Activated CD8-positive, alpha-beta memory T cell treated with anti-CD3 and anti-CD28 coated beads for 4 hours (primary cell): ENCODE measurements around the gene MYO1D.

ENCODE experiments used
- DNase-seq, 2 donors: peaks; one replicate each; pipeline ENCODE4 v3.0.0-alpha.2; 2020; ENCODE audit warnings: low read depth in 2 of 2

Gene MYO1D

GRCh38 chr17:32819035-32819434 lies 57.9 kb downstream of the MYO1D start:
- no peak for DNase-seq

- no peak for DNase-seq
Observed at GRCh38 chr17:32815460-32815859, 61.5 kb downstream of the MYO1D start.

- DNase-seq: no peak
Observed at GRCh38 chr17:32814836-32815235, 62.1 kb downstream of the MYO1D start.

GRCh38 chr17:32813021-32813420 lies 63.9 kb downstream of the MYO1D start:
- no peak for DNase-seq

GRCh38 chr17:32810690-32811089 lies 66.2 kb downstream of the MYO1D start:
- no peak for DNase-seq

- no peak for DNase-seq
Observed at GRCh38 chr17:32807577-32807976, 69.3 kb downstream of the MYO1D start.

- DNase-seq: no peak
Observed at GRCh38 chr17:32806646-32807045, 70.3 kb downstream of the MYO1D start.

GRCh38 chr17:32805029-32805976 lies 71.6 kb downstream of the MYO1D start:
- DNase-seq: no peak

GRCh38 chr17:32803544-32803943 lies 73.4 kb downstream of the MYO1D start:
- DNase-seq: no peak

- DNase-seq: no peak
Observed at GRCh38 chr17:32802306-32802705, 74.6 kb downstream of the MYO1D start.

- no peak for DNase-seq
Observed at GRCh38 chr17:32801641-32802040, 75.3 kb downstream of the MYO1D start.

- no peak for DNase-seq
Observed at GRCh38 chr17:32801193-32801592, 75.7 kb downstream of the MYO1D start.

- DNase-seq: no peak
Observed at GRCh38 chr17:32798938-32799337, 78.0 kb downstream of the MYO1D start.

GRCh38 chr17:32795339-32795979 lies 81.5 kb downstream of the MYO1D start:
- no peak for DNase-seq

GRCh38 chr17:32794533-32795246 lies 82.2 kb downstream of the MYO1D start:
- no peak for DNase-seq

GRCh38 chr17:32793841-32794240 lies 83.1 kb downstream of the MYO1D start:
- no peak for DNase-seq

GRCh38 chr17:32792207-32792606 lies 84.7 kb downstream of the MYO1D start:
- no peak for DNase-seq

GRCh38 chr17:32786169-32786568 lies 90.8 kb downstream of the MYO1D start:
- no peak for DNase-seq

GRCh38 chr17:32784113-32784512 lies 92.8 kb downstream of the MYO1D start:
- no peak for DNase-seq

GRCh38 chr17:32783602-32784001 lies 93.3 kb downstream of the MYO1D start:
- DNase-seq: no peak

- no peak for DNase-seq
Observed at GRCh38 chr17:32780721-32781120, 96.2 kb downstream of the MYO1D start.

GRCh38 chr17:32777922-32778321 lies 99.0 kb downstream of the MYO1D start:
- no peak for DNase-seq
